ENCODE data around the gene COX4I1. TPM values are rescaled to one million over a fixed set of nuclear protein-coding genes. Genes with fewer than 3 reads are reported as not detected.

Gene COX4I1
- total RNA-seq, 1 experiment from 2014 or later = 839 TPM

GRCh38 chr16:85781695-85782370 lies 17.7 kb upstream of the COX4I1 start:
- DNase-seq (ENCODE audit: low read depth, low spot score) (no peak), ATAC-seq (no peak)
- intact Hi-C loops (cut with micrococcal nuclease) = no loop called here
- peaks cover 19 to 55% of the 10 kb centered on the region in 2 experiments; a peak in 3 of 4 replicates for H3K36me3 ChIP-seq (ENCODE audit: control insufficient read depth in 1 of 2, insufficient read depth in 2 of 2, low read length in 2 of 2)
- POLR2A ChIA-PET = no interaction called here
- no peaks in the 10 kb centered on the region for H3K27me3 ChIP-seq (ENCODE audit: insufficient read depth, low read length)
- no peaks in the 10 kb centered on the region for H3K9me3 ChIP-seq (ENCODE audit: control insufficient read depth in 1 of 2, insufficient read depth in 1 of 2, low read depth in 1 of 2, low read length in 2 of 2)
- RAD21 ChIA-PET (ENCODE audit: low non-redundant PET in 1 of 2, low total read pairs in 2 of 2, uncharacterized antibody in 2 of 2, unreplicated experiment in 2 of 2) = no interaction called here
- H3K4me1 ChIP-seq (ENCODE audit: control insufficient read depth in 1 of 2, insufficient read depth in 2 of 2, low read length in 2 of 2) = no peaks in the 10 kb centered on the region
- no peaks in the 10 kb centered on the region for H3K9me2 ChIP-seq (ENCODE audit: insufficient read depth)
- H4K20me1 ChIP-seq (ENCODE audit: insufficient read depth) = no peaks in the 10 kb centered on the region; the same call in 1 of the 2 replicates
- H3K4me2 ChIP-seq (ENCODE audit: low read length) = no peak overlapping the region
- no peak overlapping the region for H3K9ac ChIP-seq (ENCODE audit: low read length)
- TF ChIP-seq CEBPB (IDR thresholded peaks at IDR 0.05; ENCODE audit: low read depth) (no peak), YY1 (IDR thresholded peaks at IDR 0.05; ENCODE audit: extremely low read depth, insufficient replicate concordance, low read depth, low read length) (no peak), ZBTB33 (IDR thresholded peaks at IDR 0.05; ENCODE audit: extremely low read depth, insufficient replicate concordance, low read length) (no peak), CBX3 (IDR thresholded peaks at IDR 0.05; ENCODE audit: low read depth) (no peak), POLR2AphosphoS5 (IDR thresholded peaks at IDR 0.05; ENCODE audit: low read depth, low read length) (no peak), JUND (IDR thresholded peaks at IDR 0.05) (no peak), SP1 (IDR thresholded peaks at IDR 0.05; ENCODE audit: low read depth) (no peak)
- CTCF ChIA-PET = no interaction called here
- no TSS peak for BruUV-seq (replicated peaks)
- peaks cover 52% of the 10 kb centered on the region for H3K79me2 ChIP-seq (ENCODE audit: insufficient read depth, low read length)
- no peak overlapping the region for H2AFZ ChIP-seq (ENCODE audit: low read depth, low read length, poor library complexity, severe bottlenecking)
- H3K27ac ChIP-seq (ENCODE audit: low read depth, low read length) = no peak overlapping the region
- H3K4me3 ChIP-seq (replicated peaks in 1 of 2; ENCODE audit: low read depth in 1 of 2, low read length in 2 of 2) = no peak overlapping the region

- no peak overlapping the region for H3K9ac ChIP-seq (ENCODE audit: low read length)
- RAD21 ChIA-PET (ENCODE audit: low non-redundant PET in 1 of 2, low total read pairs in 2 of 2, uncharacterized antibody in 2 of 2, unreplicated experiment in 2 of 2) = no interaction called here
- H3K4me1 ChIP-seq (ENCODE audit: control insufficient read depth in 1 of 2, insufficient read depth in 2 of 2, low read length in 2 of 2) = no peaks in the 10 kb centered on the region
- no peaks in the 10 kb centered on the region; the same call in 1 of the 2 replicates for H4K20me1 ChIP-seq (ENCODE audit: insufficient read depth)
- no peaks in the 10 kb centered on the region for H3K9me2 ChIP-seq (ENCODE audit: insufficient read depth)
- no peak overlapping the region for H2AFZ ChIP-seq (ENCODE audit: low read depth, low read length, poor library complexity, severe bottlenecking)
- H3K4me2 ChIP-seq (ENCODE audit: low read length) = no peak overlapping the region
- CTCF ChIA-PET = no interaction called here
- no peak for ATAC-seq
- no peaks in the 10 kb centered on the region for H3K27me3 ChIP-seq (ENCODE audit: insufficient read depth, low read length)
- BruUV-seq (replicated peaks) = no TSS peak
- peaks cover 58% of the 10 kb centered on the region for H3K79me2 ChIP-seq (ENCODE audit: insufficient read depth, low read length)
- H3K36me3 ChIP-seq (ENCODE audit: control insufficient read depth in 1 of 2, insufficient read depth in 2 of 2, low read length in 2 of 2) = peaks cover 20 to 56% of the 10 kb centered on the region in 2 experiments; a peak in 3 of 4 replicates
- intact Hi-C loops (cut with micrococcal nuclease) = no loop called here
- H3K4me3 ChIP-seq (replicated peaks in 1 of 2; ENCODE audit: low read depth in 1 of 2, low read length in 2 of 2) = no peak overlapping the region
- no peak for DNase-seq (ENCODE audit: low read depth, low spot score)
- POLR2A ChIA-PET = no interaction called here
- H3K27ac ChIP-seq (ENCODE audit: low read depth, low read length) = no peak overlapping the region
- H3K9me3 ChIP-seq (ENCODE audit: control insufficient read depth in 1 of 2, insufficient read depth in 1 of 2, low read depth in 1 of 2, low read length in 2 of 2) = no peaks in the 10 kb centered on the region
- TF ChIP-seq RAD21 (IDR thresholded peaks at IDR 0.05; ENCODE audit: low read depth) (no peak), TCF7L2 (IDR thresholded peaks at IDR 0.05; ENCODE audit: borderline replicate concordance, extremely low read depth, insufficient read depth, insufficient read length) (no peak), ATF3 (IDR thresholded peaks at IDR 0.05) (no peak), EZH2 (IDR thresholded peaks at IDR 0.05) (no peak), POLR2AphosphoS5 (IDR thresholded peaks at IDR 0.05; ENCODE audit: low read depth, low read length) (no peak), ZBTB33 (IDR thresholded peaks at IDR 0.05; ENCODE audit: extremely low read depth, insufficient replicate concordance, low read length) (no peak), CEBPB (IDR thresholded peaks at IDR 0.05; ENCODE audit: low read depth) (no peak), MAX (IDR thresholded peaks at IDR 0.05) (no peak), CBX3 (IDR thresholded peaks at IDR 0.05; ENCODE audit: low read depth) (no peak), ELF1 (IDR thresholded peaks at IDR 0.05; ENCODE audit: borderline replicate concordance, low read depth) (no peak), ZNF274 (IDR thresholded peaks at IDR 0.05; ENCODE audit: low read depth, low read length) (no peak), FOSL1 (IDR thresholded peaks at IDR 0.05; ENCODE audit: low read depth) (no peak)
These were observed 17.0 kb upstream of the COX4I1 start for GRCh38 chr16:85782451-85782850.

Measured in HCT116 (cell line).